ENCODE measurements around the gene PTPN21.
"Not testable (repeated sequence)": the region's sequence is repeated elsewhere in the genome, so short reads cannot be mapped to it uniquely, and the experiment has no call there.

Gene PTPN21

DNA sequence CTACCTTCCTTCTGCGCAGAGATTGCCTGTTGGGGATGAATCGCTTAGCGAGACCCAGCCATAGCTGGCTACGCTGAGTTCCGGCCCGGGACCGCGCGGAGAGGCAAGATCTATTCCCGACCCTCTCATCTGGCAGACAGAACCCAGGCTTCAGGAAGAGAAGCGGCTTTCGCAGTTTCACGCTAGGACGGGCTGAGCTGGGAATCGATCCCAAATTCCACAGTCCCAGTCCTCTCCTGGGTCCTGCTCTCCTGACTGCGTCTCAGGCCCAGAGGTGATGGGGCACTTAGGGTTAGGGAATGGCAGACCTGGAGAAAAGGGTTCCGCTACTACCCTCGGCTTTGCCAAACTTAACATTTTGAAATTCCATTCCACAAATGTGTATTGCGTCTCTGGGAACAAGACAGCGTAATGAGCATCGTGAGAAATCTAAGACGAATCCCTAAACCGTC, 2.8 kb downstream of the PTPN21 start:
- DNase-seq (ENCODE audit: low read depth in 3 of 3), result no peak

DNA sequence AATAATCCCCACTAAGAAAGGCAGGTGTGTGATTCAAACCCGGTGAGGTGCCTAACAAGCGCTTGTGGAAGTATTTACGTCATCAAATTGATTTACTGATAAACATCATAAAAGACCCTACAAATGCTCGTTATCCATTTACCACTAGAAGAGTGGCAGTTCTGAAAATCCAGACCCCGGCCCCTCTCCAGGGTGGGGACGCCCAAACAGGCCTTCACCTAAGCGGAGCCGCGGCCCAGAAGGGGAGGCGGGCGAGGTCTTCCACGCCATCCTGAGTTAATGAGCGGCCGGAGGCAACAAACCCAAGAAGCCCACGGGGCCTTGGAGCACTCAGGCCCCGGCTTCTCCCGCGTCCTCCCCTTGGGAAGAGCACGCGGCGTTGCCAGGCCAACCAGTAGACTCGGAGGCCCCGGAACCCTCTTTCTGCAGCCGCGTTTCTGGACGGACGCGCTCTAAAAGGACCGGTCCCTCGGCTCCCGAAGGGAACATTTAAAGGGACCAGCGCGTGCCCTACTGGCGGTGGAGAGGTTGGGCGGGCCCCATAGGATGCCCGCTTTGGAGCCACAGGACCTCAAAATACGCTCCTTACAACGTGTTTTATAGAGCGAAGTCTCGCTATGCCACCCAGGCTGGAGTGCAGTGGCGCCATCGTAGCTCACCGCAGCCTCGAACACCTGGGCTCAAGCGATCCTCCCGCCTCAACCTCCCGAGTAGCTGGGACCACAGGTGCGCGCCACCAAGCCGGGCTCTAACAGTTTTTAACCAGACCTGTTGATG, 3.5 kb downstream of the PTPN21 start:
- peak in 2 of 3 experiments; percentile 33 to 47 for DNase-seq (ENCODE audit: low read depth in 3 of 3)

DNA sequence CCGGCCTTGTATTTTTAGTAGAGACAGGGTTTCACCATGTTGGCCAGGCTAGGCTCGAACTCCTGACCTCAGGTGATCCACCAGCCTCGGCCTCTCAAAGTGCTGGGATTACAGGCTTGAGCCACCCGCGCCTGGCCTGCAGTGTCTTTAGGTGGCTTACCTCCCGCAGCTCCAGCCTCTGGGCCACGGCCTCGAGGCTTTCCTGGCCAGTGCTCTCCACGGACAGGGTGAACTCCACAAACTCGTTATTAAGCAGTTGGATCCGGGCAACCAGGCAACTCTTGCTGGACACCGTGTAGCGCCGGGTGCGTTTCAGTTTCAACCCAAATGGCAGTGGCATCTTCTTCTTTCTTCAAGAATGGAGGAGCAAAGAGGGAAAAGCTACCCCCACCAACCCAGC, 4.7 kb downstream of the PTPN21 start:
- DNase-seq (ENCODE audit: low read depth in 3 of 3), result no peak

- no peak for DNase-seq (ENCODE audit: low read depth in 3 of 3)
Observed at GRCh38 chr14:88547386-88547780, 7.4 kb downstream of the PTPN21 start.

GRCh38 chr14:88546621-88547385, 8.0 kb downstream of the PTPN21 start:
- no peak for DNase-seq (ENCODE audit: low read depth in 3 of 3)

GRCh38 chr14:88545256-88545655, 9.6 kb downstream of the PTPN21 start:
- DNase-seq (ENCODE audit: low read depth in 3 of 3), result no peak

DNA sequence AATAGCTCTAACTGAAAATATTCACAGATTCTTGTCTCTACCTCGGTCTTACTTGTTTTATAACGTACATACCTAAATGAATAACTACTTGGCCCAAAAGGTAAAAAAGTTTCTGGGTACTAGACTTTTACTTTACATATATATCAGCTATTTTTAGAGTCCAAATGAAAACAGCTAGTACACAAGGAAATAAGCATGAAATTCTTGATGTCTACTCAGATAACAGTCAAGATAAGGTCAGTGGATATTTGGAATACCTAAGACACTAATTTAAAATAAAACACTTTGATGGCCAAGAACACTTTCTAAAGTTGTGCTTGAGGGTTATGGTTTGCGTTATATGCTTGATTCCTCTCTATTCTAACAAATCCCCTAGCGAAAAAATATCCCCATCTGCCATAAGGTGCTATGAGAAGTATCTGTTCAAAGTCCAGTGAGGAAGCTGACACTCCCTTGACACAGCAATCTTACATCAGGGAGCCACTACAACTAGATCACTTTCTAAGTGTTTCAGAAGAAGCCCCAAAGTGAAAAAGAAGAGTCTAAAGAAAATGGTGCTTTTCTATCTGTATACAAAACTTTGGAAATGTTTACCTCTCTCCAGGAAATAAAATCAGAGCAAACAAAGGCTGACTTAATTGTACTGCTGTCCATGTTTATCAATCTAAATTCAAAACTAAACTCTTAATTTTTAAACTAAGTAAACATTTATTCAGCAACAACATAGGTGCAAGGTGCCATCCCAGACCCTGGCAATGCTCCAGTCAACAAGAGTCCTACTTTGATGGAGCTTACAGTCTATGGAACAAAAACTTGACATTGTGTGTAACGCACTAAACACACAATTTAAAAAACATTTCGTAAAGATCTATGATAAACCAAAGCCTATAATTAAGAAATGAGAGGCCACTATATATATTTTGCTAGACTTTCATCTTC, 11.7 kb downstream of the PTPN21 start:
- DNase-seq (ENCODE audit: low read depth in 3 of 3), result no peak

DNA sequence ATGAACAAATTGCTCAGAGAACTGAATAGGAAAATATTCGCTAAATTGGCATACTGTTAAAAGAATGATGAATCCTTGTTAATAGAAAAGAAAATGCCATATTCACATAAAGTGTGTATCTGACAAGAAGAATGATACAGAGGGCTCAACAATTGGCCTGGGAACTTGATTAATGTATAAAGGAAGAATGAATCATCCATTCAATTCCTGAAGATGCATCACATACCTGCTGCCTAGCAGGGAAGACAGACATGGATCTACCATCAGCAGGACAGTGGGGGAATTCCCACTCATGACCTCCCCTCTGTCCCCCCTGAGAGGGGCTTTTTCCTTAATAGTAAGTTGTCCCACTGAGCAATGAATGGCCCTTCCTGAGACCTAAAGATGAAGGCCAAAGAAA, 13.5 kb downstream of the PTPN21 start:
- DNase-seq (ENCODE audit: low read depth in 3 of 3), result no peak

- DNase-seq (ENCODE audit: low read depth in 3 of 3), result no peak
Observed at GRCh38 chr14:88535813-88536212, 19.0 kb downstream of the PTPN21 start.

DNA sequence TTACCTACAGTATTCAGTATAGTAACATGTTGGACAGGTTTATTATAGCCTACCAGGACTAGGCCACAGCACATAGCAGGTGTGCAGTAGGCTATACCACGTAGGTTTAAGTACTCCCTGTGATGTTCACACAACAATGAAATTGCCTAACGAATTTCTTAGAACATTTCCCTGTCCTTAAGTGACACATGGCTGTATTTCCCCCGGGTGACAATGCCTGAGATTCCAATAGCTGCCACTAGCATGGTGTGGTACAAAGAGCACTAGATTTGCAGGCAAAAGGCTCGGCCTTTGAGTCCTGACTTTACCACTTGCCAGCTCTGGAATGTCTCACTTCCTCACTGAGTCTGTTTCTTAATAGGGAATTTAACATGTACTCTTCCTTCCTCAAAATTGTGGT, 19.7 kb downstream of the PTPN21 start:
- DNase-seq (ENCODE audit: low read depth in 3 of 3), result no peak

- DNase-seq (ENCODE audit: low read depth in 3 of 3), result no peak
Observed at GRCh38 chr14:88533064-88533602, 21.7 kb downstream of the PTPN21 start.

- not testable (repeated sequence) for DNase-seq (ENCODE audit: low read depth in 3 of 3)
Observed at GRCh38 chr14:88529889-88530288, 24.9 kb downstream of the PTPN21 start.

GRCh38 chr14:88522393-88522792, 32.4 kb downstream of the PTPN21 start:
- DNase-seq (ENCODE audit: low read depth in 3 of 3), result no peak

DNA sequence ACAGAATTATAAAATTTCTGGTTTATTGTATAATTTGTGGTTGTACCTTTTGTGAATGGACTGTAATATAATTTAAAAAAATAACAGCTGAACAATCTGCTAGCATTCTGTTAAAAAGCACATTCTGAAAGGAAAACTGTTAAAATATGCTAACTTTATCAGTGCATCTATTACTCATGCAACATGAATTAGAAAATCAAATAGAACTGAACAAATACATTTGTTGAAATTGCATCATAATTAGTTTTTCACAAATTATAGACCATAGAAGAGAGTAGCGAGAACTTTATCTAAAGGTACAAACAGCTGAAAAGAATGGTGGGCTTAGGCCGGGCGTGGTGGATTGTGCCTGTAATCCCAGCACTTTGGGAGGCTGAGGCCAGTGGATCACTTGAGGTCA, 33.0 kb downstream of the PTPN21 start:
- no peak for DNase-seq (ENCODE audit: low read depth in 3 of 3)

DNA sequence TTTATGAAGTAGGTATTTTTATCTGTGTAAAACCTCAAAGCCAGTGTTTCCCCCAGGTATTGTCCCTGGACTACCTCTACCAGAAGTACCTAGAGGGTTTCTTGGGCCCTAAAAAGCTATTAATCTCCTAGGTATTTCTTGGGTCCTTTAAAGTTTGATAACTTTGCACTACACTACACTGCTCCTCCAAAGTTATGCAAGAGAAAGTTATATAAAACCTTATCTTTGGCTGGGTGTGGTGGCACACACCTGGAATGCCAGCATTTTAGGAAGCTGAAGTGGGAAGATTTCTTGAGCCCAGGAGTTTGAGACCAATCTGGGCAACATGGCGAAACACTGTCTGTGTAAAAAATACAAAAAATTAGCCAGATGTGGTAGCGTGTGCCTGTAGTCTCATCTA, 34.9 kb downstream of the PTPN21 start:
- no peak for DNase-seq (ENCODE audit: low read depth in 3 of 3)

- DNase-seq (ENCODE audit: low read depth in 3 of 3), result no peak
Observed at GRCh38 chr14:88518592-88519512, 36.0 kb downstream of the PTPN21 start.

GRCh38 chr14:88516861-88517357, 37.9 kb downstream of the PTPN21 start:
- DNase-seq (ENCODE audit: low read depth in 3 of 3), result no peak

- no peak for DNase-seq (ENCODE audit: low read depth in 3 of 3)
Observed at GRCh38 chr14:88515499-88516221, 39.1 kb downstream of the PTPN21 start.

DNA sequence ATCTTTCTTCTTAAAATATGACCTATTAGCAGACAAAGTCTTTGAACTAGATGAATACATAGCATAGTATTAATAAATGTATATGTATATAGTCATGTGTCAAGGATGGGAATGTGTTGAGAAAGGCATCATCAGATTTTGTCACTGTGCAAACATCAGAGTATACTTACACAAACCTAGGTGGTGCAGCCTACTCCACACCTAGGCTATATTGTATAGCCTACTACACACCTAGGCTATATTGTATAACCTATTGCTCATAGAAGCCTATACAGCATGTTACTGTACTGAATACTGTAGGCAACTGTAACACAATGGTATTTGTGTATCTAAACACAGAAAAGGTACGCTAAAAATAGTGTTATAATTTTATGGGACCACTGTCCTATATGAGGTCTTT, 47.6 kb downstream of the PTPN21 start:
- DNase-seq (ENCODE audit: low read depth in 3 of 3), result no peak

DNA sequence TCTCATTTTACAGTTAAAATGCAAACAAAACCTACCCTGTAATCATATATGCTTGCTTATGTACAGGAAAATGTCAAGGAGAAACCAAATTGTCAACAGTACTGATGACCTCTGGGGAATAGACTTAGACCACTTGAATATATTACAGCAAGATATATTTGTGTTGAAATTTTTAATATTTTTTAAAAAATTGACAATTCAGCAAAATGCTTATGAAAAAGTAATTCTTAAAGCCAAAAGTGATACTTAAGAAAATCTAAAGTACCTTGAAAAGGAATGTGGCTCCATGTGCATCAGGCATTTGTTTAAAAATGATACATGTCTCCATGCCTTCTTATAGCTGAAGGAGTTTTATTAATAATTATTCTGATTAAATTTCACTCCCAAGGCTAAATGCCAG, 49.2 kb downstream of the PTPN21 start:
- no peak for DNase-seq (ENCODE audit: low read depth in 3 of 3)
